ENCODE measurements around the gene PLEKHH2. TPM values are rescaled to one million over a fixed set of nuclear protein-coding genes. Genes with fewer than 3 reads are reported as not detected.
"Not testable (repeated sequence)": the region's sequence is repeated elsewhere in the genome, so short reads cannot be mapped to it uniquely, and the experiment has no call there.

The PLEKHH2 gene
- total RNA-seq, result 10 to 100 TPM; 25.4 to 38.0 TPM
- 10 to 100 TPM in 1 of 2 donors, 1 to 10 TPM in 1; 2.9 to 28.9 TPM for polyA plus RNA-seq
- long read RNA-seq, donor 1, partial matches to known transcripts, result 13 of 14 reads
- long read RNA-seq, donor 1, other reads (novel, unspliced or antisense), result 1 of 14 reads
- long read RNA-seq, donor 2, full-length matches to known transcripts, result 2 of 12 reads
- long read RNA-seq, donor 2, partial matches to known transcripts, result 4 of 12 reads
- long read RNA-seq, donor 2, other reads (novel, unspliced or antisense), result 6 of 12 reads

DNA sequence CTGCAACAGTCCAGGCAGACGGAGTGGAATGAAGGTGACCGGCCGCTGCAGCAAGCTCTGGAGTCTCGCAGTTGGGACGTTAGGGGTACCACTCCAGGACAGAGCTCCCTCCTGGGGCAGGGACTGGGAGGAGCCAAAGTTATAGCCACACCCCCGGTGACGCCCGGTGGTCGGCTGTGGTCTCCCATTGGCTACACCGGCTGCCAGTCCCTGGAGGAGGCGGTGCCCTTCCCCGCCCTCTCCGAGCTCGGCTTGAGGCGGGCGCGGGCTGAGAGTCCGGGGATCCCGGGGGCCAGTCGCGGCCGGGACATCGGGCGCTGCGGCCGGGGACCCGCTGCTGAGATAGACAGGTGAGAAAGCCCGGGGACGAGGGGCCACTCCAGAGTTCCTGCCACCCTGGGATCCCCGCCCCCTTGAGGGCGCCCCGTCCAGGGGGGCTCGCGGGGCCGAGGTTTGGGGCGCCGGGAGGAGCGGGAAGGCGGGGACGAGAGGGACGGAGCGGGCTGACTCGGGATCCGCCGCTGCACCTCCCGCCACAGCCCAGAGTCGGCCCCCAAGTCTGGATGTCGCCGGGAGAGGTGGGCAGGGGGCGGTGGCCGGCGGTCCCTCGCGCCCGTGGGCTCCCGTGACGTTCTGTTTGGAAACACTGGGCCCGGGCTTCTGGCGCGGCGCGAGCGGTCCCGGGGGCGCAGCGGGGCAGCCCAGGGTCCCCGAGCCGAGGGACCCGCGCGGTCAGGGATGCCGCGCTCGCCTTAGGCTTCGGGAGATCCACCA, at the start of gene PLEKHH2:
Gene PLEKHH2, plus strand, starts transcription at position 231 of the 774 bp plus-strand sequence. CDS start 7,414 bp downstream, outside the sequence.
- Histone ChIP-seq H3K36me3 (ENCODE audit: control insufficient read depth in 1 of 2, insufficient read depth in 2 of 2, low read length in 1 of 2) (no peaks in the 10 kb centered on the region), H3K9me3 (ENCODE audit: control insufficient read depth, low read length) (no peaks in the 10 kb centered on the region), H3K4me3 (ENCODE audit: low read length in 2 of 2) (peak within 1 kb of the TSS; percentile 89 to 98), H3K4me1 (ENCODE audit: control insufficient read depth in 1 of 2, insufficient read depth in 2 of 2, low read length in 2 of 2) (no peaks in the 10 kb centered on the region), H3K27me3 (ENCODE audit: control insufficient read depth in 1 of 2, insufficient read depth in 2 of 2, low read length in 1 of 2) (no peaks in the 10 kb centered on the region), H3K27ac (ENCODE audit: low read depth in 1 of 2, low read length in 2 of 2) (peak within 1 kb of the TSS in 1 of 2 donors; percentile 49)
- 0% methylated on average over 44 to 75 of the region's 75 CpGs for WGBS, 2 donors
- DNase-seq (peak; percentile 93 to 97), ATAC-seq (ENCODE audit: low FRiP score) (peak; percentile 99)
- intact Hi-C loops (cut with DNase I), result no loop called here

DNA sequence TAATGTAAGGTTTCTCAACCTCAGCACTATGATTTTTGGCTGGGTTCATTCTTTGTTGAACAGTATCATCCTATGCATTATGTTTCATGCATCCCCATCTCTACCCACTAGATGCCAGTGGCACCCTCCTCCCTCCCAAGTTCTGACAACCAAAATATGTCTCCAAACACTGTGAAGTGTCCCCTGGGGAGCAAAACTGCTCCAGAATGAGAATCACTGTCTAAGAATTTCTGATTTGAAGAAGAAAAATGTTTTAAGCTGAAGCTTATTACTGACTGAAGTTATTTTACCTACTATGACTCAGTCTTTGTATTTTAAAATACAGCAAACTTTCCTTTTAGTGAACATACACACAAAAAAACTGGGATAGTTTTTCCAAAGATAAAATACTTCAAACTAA, 44.6 kb upstream of the PLEKHH2 start:
- intact Hi-C loops (cut with DNase I), result no loop called here
- peaks cover 1 to 11% of the 10 kb centered on the region in 2 donors for H3K4me1 ChIP-seq (ENCODE audit: control insufficient read depth in 1 of 2, insufficient read depth in 2 of 2, low read length in 2 of 2)
- no peak overlapping the region for H3K4me3 ChIP-seq (ENCODE audit: low read length in 2 of 2)
- ATAC-seq (ENCODE audit: low FRiP score) (no peak), DNase-seq (no peak)
- H3K9me3 ChIP-seq (ENCODE audit: control insufficient read depth, low read length), result no peaks in the 10 kb centered on the region
- H3K27ac ChIP-seq (ENCODE audit: low read depth in 1 of 2, low read length in 2 of 2), result no peak overlapping the region
- H3K36me3 ChIP-seq (ENCODE audit: control insufficient read depth in 1 of 2, insufficient read depth in 2 of 2, low read length in 1 of 2), result no peaks in the 10 kb centered on the region
- H3K27me3 ChIP-seq (ENCODE audit: control insufficient read depth in 1 of 2, insufficient read depth in 2 of 2, low read length in 1 of 2), result no peaks in the 10 kb centered on the region

DNA sequence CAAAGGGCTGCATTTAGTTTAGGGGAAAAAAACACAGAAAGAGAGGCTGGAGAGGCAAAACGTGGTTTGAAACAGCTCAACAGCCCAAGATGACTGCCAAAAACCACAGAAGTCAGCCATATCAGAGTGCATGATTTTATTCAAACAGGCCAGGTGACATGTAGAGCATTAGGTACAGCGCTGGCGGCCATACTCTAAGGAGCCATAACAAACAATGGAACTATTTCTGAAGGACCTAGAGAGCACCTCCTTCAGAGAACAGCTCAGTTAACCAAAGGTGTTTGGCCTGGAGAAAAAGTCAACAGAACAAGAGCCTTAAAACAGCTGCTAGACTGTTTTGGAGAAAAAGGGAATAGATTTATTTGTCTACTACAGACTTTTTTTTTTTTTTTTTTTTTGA, 43.8 kb upstream of the PLEKHH2 start:
- no peak for DNase-seq
- no peak for ATAC-seq (ENCODE audit: low FRiP score)
- 67% methylated on average over 3 of the region's 3 CpGs for WGBS, 2 donors
- H3K4me1 ChIP-seq (ENCODE audit: control insufficient read depth in 1 of 2, insufficient read depth in 2 of 2, low read length in 2 of 2), result peaks cover 1 to 11% of the 10 kb centered on the region in 2 donors
- intact Hi-C loops (cut with DNase I), result no loop called here
- H3K9me3 ChIP-seq (ENCODE audit: control insufficient read depth, low read length), result no peaks in the 10 kb centered on the region
- no peak overlapping the region for H3K4me3 ChIP-seq (ENCODE audit: low read length in 2 of 2)
- H3K27me3 ChIP-seq (ENCODE audit: control insufficient read depth in 1 of 2, insufficient read depth in 2 of 2, low read length in 1 of 2), result no peaks in the 10 kb centered on the region
- H3K36me3 ChIP-seq (ENCODE audit: control insufficient read depth in 1 of 2, insufficient read depth in 2 of 2, low read length in 1 of 2), result no peaks in the 10 kb centered on the region
- H3K27ac ChIP-seq (ENCODE audit: low read depth in 1 of 2, low read length in 2 of 2), result no peak overlapping the region

DNA sequence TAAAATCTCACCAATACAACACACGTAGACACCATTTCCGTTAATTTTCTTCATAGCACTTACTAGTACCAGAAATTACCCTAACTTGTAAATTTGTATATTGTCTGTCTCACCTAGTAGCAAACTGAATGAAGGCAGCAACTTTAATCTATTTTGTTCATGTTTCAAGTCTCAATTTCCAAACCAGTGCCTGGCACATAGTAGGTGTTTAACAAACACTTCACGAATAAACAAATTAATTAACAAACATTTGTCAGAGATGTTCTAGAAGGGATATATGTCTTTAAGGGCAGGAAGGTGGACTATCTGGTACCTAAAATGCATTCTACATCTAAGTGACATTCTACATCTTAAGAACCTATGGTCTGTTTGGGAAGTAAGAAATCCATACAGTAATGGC, 42.2 kb upstream of the PLEKHH2 start:
- peak overlapping the region; percentile 78 to 80 for H3K4me3 ChIP-seq (ENCODE audit: low read length in 2 of 2)
- no peaks in the 10 kb centered on the region for H3K27me3 ChIP-seq (ENCODE audit: control insufficient read depth in 1 of 2, insufficient read depth in 2 of 2, low read length in 1 of 2)
- H3K27ac ChIP-seq (ENCODE audit: low read depth in 1 of 2, low read length in 2 of 2), result no peak overlapping the region
- H3K36me3 ChIP-seq (ENCODE audit: control insufficient read depth in 1 of 2, insufficient read depth in 2 of 2, low read length in 1 of 2), result no peaks in the 10 kb centered on the region
- DNase-seq (no peak), ATAC-seq (ENCODE audit: low FRiP score) (no peak)
- 89 to 91% methylated on average over 3 of the region's 3 CpGs for WGBS, 2 donors
- intact Hi-C loops (cut with DNase I), result no loop called here
- H3K4me1 ChIP-seq (ENCODE audit: control insufficient read depth in 1 of 2, insufficient read depth in 2 of 2, low read length in 2 of 2), result peaks cover 1 to 11% of the 10 kb centered on the region in 2 donors
- no peaks in the 10 kb centered on the region for H3K9me3 ChIP-seq (ENCODE audit: control insufficient read depth, low read length)

DNA sequence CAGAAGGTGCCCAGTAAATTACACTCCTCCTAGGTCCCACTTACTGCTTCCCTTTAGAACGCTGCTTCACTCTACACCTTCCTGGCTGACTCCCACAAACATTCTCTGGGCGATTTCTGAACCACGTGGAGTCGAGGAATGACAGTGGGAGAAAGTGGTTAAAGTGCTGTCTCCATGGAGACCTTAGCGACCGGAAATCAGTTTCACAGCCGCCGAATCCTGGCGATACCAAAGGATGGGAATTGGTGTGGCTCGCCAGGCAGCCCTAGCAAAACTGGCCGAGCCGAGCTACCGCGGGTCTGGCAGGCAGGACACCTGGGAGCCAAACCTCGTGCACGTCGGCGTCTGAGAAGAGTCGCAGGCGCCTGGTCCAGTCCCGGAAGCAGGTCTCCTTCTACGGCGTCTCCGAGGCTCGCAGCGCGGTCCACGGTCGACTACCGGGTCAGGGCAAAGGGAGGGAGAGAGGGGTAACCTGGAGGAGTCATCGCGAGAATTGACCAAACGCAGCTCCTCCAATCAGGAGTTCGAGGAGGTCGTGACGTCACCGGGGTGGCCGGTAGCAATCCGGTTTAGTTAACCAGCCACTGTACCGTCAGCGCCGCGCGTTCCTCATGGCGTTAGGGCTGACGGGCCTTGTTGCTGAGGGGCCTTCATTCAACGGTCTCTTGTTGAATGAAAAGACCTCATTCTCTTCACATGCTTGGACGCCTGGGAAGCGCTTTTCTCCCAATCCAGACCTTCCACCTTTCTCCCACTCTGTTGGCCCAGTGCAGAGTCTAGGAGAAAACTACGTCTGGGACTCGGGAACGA, 41.3 kb upstream of the PLEKHH2 start, which contains the start of gene THADA:
Gene THADA, minus strand, starts transcription at position 436 of the 810 bp plus-strand sequence. CDS start 3,646 bp downstream, outside the sequence.
- intact Hi-C loops (cut with DNase I), result no loop called here
- H3K4me3 ChIP-seq (ENCODE audit: low read length in 2 of 2), result peak within 1 kb of the TSS; percentile 78 to 80

DNA sequence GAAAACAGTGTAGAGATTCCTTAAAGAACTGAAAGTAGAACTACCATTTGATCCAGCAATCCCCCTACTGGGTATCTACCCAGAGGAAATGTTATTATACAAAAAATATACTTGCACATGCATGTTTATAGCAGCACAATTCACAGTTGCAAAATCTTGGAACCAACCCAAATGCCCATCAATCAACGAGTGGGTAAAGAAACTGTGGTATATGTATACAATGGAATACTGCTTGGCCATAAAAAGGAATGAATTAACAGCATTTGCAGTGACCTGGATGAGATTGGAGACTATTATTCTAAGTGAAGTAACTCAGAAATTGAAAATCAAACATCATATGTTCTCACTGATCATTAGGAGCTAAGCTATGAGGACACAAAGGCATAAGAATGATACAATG, 36.5 kb upstream of the PLEKHH2 start:
- DNase-seq; H3K9me3 ChIP-seq (ENCODE audit: control insufficient read depth, low read length); ATAC-seq (ENCODE audit: low FRiP score); H3K27me3 ChIP-seq (ENCODE audit: control insufficient read depth in 1 of 2, insufficient read depth in 2 of 2, low read length in 1 of 2); H3K4me3 ChIP-seq (ENCODE audit: low read length in 2 of 2); H3K27ac ChIP-seq (ENCODE audit: low read depth in 1 of 2, low read length in 2 of 2); H3K4me1 ChIP-seq (ENCODE audit: control insufficient read depth in 1 of 2, insufficient read depth in 2 of 2, low read length in 2 of 2); intact Hi-C loops (cut with DNase I); H3K36me3 ChIP-seq (ENCODE audit: control insufficient read depth in 1 of 2, insufficient read depth in 2 of 2, low read length in 1 of 2): not testable (repeated sequence)
- WGBS, 2 donors, result 63 to 78% methylated on average over 1 of the region's 1 CpG

More for the DNA sequence above, 41.3 kb upstream of the PLEKHH2 start, which contains the start of gene THADA:
- Histone ChIP-seq H3K9me3 (ENCODE audit: control insufficient read depth, low read length) (no peaks in the 10 kb centered on the region), H3K36me3 (ENCODE audit: control insufficient read depth in 1 of 2, insufficient read depth in 2 of 2, low read length in 1 of 2) (no peaks in the 10 kb centered on the region), H3K4me1 (ENCODE audit: control insufficient read depth in 1 of 2, insufficient read depth in 2 of 2, low read length in 2 of 2) (peaks cover 1 to 11% of the 10 kb centered on the region in 2 donors), H3K27ac (ENCODE audit: low read depth in 1 of 2, low read length in 2 of 2) (peak within 1 kb of the TSS in 1 of 2 donors; percentile 86), H3K27me3 (ENCODE audit: control insufficient read depth in 1 of 2, insufficient read depth in 2 of 2, low read length in 1 of 2) (no peaks in the 10 kb centered on the region)
- ATAC-seq (ENCODE audit: low FRiP score) (peak; percentile 99), DNase-seq (peak; percentile 99 to 100)
- WGBS, 2 donors, result 0% methylated on average over 52 of the region's 52 CpGs

DNA sequence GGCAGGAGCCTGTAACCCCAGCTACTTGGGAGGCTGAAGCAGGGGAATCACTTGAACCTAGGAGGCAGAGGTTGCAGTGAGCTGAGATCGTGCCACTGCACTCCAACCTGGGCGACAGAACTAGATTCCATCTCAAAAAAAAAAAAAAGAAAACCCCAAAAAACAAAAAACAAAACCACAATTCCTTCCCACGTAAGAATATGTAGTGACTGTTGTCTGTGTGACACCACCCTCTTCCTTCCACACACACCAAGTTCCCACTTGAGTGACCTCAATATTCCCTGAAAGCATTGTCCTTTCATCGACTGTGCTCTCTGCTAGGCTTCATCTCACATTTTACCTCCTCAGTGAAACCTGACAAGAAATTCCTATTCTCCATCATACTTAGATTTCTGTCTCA, 32.4 kb upstream of the PLEKHH2 start:
- H3K36me3 ChIP-seq (ENCODE audit: control insufficient read depth in 1 of 2, insufficient read depth in 2 of 2, low read length in 1 of 2), result no peaks in the 10 kb centered on the region
- ATAC-seq (ENCODE audit: low FRiP score) (no peak), DNase-seq (no peak)
- no peaks in the 10 kb centered on the region for H3K9me3 ChIP-seq (ENCODE audit: control insufficient read depth, low read length)
- no peaks in the 10 kb centered on the region for H3K4me1 ChIP-seq (ENCODE audit: control insufficient read depth in 1 of 2, insufficient read depth in 2 of 2, low read length in 2 of 2)
- no peak overlapping the region for H3K27ac ChIP-seq (ENCODE audit: low read depth in 1 of 2, low read length in 2 of 2)
- H3K4me3 ChIP-seq (ENCODE audit: low read length in 2 of 2), result no peak overlapping the region
- intact Hi-C loops (cut with DNase I), result no loop called here
- 75 to 83% methylated on average over 4 of the region's 4 CpGs for WGBS, 2 donors
- no peaks in the 10 kb centered on the region for H3K27me3 ChIP-seq (ENCODE audit: control insufficient read depth in 1 of 2, insufficient read depth in 2 of 2, low read length in 1 of 2)

DNA sequence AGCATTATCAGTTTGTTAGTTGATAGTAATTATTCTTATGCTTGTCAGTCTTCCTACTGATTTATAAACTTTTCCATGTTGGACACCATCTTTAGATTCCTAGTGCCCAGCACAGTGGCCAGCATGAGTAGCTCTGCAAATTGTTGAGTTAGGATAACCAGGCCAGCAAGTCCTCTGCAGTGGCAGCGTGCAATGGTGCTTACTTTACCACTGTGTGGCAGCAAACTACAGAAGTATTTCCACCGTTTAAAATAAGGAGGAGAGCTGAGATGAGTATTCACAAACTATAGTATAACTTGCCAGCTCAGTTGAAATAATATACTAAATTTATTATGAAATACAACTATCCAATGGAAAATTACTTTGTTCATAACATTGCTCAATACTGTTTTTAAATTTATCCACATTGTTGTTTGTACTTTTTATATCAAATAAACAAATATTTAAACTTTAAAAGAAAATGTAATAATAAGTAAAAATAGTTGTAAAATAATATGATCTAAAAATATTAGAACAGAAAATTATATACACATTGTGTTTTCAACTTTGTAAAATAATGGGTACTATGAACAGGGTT, 31.9 kb upstream of the PLEKHH2 start:
- no peaks in the 10 kb centered on the region for H3K36me3 ChIP-seq (ENCODE audit: control insufficient read depth in 1 of 2, insufficient read depth in 2 of 2, low read length in 1 of 2)
- H3K27ac ChIP-seq (ENCODE audit: low read depth in 1 of 2, low read length in 2 of 2), result no peak overlapping the region
- no peak overlapping the region for H3K4me3 ChIP-seq (ENCODE audit: low read length in 2 of 2)
- WGBS, 2 donors, result 1 to 2% methylated on average over 2 of the region's 2 CpGs
- no peak for DNase-seq
- ATAC-seq (ENCODE audit: low FRiP score), result no peak
- no peaks in the 10 kb centered on the region for H3K4me1 ChIP-seq (ENCODE audit: control insufficient read depth in 1 of 2, insufficient read depth in 2 of 2, low read length in 2 of 2)
- H3K27me3 ChIP-seq (ENCODE audit: control insufficient read depth in 1 of 2, insufficient read depth in 2 of 2, low read length in 1 of 2), result no peaks in the 10 kb centered on the region
- H3K9me3 ChIP-seq (ENCODE audit: control insufficient read depth, low read length), result no peaks in the 10 kb centered on the region
- intact Hi-C loops (cut with DNase I), result no loop called here
